ENCODE results near the gene FOXP4.

DNA sequence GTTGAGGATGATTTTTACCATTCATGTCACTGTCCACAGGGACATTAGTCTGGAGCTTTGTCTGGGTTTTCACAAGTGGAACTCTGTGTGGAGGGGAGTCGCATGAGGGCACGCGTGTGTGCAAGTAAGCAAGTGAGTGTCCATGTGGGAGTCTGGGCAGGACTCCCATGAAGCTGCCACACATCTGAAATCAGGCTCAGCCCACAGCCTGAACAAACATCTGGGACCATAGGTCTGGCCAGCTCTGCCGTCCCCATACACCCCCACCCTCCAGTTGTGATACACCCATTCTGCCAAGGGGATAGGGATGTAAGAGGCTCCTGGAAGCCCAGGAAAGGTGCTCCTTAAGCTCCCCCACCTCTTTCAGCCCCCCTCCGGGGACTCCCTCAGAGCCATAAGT is 17.1 kb upstream of the FOXP4 start:
- TF ChIP-seq CTCF (conservative IDR thresholded peaks at IDR 0.05 in 1 of 2, IDR thresholded peaks at IDR 0.05 in 1 of 2; ENCODE audit: low read depth in 1 of 2, low read length in 2 of 2) (no peak), EZH2 (IDR thresholded peaks at IDR 0.05; ENCODE audit: low read length, missing control alignments) (no peak)

Measured in fibroblast of lung (primary cell).